Effector memory CD8-positive, alpha-beta T cell (primary cell): ENCODE data around the gene CCDC9.

Experiments used
- ATAC-seq: fragments of 150-1000 bp; cut with Tn5 transposase; replicated peaks from 2 replicates; pipeline ENCODE4 v1.10.0; 2021; ENCODE audit warnings: mild to moderate bottlenecking, moderate library complexity
- DNase-seq, 3 experiments: peaks; one replicate each; pipeline ENCODE4 v3.0.0; 2021
- H3K27ac Mint-ChIP-seq, 2 donors: one replicate each; pipeline ENCODE4 v1.8.0; 2022; ENCODE audit warnings: mild to moderate bottlenecking in 2 of 2, mixed read lengths in 2 of 2, moderate library complexity in 2 of 2
- H3K27me3 Mint-ChIP-seq, 2 donors: one replicate each; pipeline ENCODE4 v1.8.0; 2022; ENCODE audit warnings: mixed read lengths in 2 of 2
- H3K36me3 Mint-ChIP-seq: one replicate; pipeline ENCODE4 v1.8.0; 2022; ENCODE audit warnings: mild to moderate bottlenecking, moderate library complexity, mixed read lengths; ENCODE audit not compliant: insufficient read depth
- H3K4me1 Mint-ChIP-seq, 2 donors: one replicate each; pipeline ENCODE4 v1.8.0; 2022; ENCODE audit warnings: low read depth in 2 of 2, mixed read lengths in 2 of 2
- H3K4me3 Mint-ChIP-seq, 2 donors: one replicate each; pipeline ENCODE4 v1.8.0; 2022; ENCODE audit warnings: mild to moderate bottlenecking in 2 of 2, mixed read lengths in 2 of 2, moderate library complexity in 2 of 2
- H3K9me3 Mint-ChIP-seq, 2 donors: one replicate each; pipeline ENCODE4 v1.8.0; 2022; ENCODE audit warnings: mixed read lengths in 2 of 2

Gene CCDC9

DNA sequence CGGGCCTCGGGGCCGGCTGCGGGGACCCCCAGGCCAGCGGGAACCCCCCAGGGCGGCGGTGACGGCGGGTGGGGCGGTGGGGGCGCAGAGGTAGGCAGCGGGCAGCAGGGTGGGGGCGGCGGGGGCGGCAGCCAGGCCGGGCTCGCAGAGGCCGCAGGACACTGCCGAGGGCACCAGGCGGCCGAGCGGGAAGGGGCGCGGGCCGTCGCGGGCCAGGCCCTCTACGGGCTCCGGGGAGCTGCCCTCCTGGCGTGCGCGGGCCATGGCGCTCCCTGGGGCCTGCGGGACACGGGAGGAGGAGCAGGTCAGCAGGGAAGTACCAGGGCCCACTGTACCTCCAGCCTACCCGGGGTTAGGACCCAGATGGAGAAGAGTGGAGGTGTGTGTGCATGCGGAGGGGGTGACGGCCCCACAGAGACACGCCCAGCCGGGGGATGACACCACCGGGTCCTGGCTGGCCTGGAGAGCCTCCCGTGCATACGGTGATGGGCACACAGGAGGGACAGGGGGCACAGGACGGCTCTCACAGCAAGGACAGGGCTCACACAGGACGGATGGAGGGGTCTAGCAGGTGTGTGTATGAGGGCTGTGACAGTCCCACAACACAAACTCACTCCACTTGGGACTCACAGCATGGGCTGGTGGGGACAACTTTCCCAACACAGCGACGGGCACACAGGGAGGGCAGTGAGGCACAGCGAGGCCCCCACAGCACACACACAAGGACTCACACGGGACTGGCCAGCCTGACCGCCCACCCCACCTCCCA, 28.0 kb upstream of the CCDC9 start:
- Mint-ChIP-seq H3K4me3 (no peak overlapping the region), H3K36me3 (peaks cover 45% of the 10 kb centered on the region), H3K4me1 (peaks cover 24 to 30% of the 10 kb centered on the region in 2 donors), H3K9me3 (no peaks in the 10 kb centered on the region), H3K27me3 (no peaks in the 10 kb centered on the region), H3K27ac (no peak overlapping the region)
- peak; percentile 4 for ATAC-seq
- peak; percentile 44 to 56 (median 47) for DNase-seq

DNA sequence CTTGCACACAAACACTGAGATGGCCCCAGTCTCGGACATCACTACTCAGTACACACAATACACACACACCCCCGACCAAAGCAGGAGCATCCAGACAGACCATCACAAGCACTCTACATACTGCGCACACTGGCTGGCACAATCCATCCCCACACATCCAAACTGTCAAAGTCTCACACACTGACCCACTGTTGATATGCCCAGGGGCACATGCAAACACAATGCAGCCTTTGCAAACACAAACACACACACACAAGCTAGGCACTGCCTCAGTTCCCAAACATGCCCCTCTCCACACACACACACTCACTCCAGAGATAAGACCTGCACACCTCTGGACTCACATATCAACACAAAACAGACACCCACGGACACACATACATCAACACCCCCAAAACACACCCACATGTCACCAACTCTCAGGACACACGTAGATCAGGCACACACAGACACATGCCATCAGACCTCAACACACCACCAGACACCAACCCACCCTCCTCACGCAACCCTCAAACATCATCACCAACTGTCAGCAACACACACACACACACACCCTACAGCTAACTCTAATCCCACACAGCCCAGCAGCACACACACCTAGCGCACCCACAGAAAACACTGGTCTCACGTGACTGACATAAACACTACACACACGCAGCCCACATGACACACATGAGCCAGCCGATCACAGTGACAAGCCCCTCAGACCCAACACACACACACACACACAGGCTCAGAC, 27.2 kb upstream of the CCDC9 start:
- peak; percentile 40 to 50 (median 46) for DNase-seq
- Mint-ChIP-seq H3K27me3 (no peaks in the 10 kb centered on the region), H3K27ac (no peak overlapping the region), H3K9me3 (no peaks in the 10 kb centered on the region), H3K36me3 (peaks cover 45% of the 10 kb centered on the region), H3K4me3 (no peak overlapping the region), H3K4me1 (peaks cover 24 to 30% of the 10 kb centered on the region in 2 donors)
- peak; percentile 3 for ATAC-seq

DNA sequence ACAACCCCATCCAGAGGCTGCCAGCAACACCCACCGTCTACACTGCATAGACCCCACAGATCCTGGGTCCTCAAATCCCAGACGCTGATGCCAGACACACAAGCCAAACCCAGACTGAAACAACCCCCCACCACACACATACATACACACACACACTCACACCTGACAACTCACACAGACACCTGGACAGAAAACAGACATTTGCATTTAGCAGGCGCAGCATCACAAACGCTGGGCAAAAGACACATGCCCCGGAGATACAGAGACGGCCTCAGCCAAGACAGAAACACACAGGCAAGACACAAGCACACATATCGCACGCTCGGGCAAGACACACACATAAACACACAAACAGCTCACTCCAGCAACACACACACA, 26.7 kb upstream of the CCDC9 start:
- Mint-ChIP-seq H3K36me3 (peaks cover 44% of the 10 kb centered on the region), H3K4me1 (peaks cover 24 to 30% of the 10 kb centered on the region in 2 donors), H3K27ac (no peak overlapping the region), H3K4me3 (no peak overlapping the region), H3K9me3 (no peaks in the 10 kb centered on the region), H3K27me3 (no peaks in the 10 kb centered on the region)
- ATAC-seq (no peak), DNase-seq (peak in 1 of 3 experiments; percentile 27)

DNA sequence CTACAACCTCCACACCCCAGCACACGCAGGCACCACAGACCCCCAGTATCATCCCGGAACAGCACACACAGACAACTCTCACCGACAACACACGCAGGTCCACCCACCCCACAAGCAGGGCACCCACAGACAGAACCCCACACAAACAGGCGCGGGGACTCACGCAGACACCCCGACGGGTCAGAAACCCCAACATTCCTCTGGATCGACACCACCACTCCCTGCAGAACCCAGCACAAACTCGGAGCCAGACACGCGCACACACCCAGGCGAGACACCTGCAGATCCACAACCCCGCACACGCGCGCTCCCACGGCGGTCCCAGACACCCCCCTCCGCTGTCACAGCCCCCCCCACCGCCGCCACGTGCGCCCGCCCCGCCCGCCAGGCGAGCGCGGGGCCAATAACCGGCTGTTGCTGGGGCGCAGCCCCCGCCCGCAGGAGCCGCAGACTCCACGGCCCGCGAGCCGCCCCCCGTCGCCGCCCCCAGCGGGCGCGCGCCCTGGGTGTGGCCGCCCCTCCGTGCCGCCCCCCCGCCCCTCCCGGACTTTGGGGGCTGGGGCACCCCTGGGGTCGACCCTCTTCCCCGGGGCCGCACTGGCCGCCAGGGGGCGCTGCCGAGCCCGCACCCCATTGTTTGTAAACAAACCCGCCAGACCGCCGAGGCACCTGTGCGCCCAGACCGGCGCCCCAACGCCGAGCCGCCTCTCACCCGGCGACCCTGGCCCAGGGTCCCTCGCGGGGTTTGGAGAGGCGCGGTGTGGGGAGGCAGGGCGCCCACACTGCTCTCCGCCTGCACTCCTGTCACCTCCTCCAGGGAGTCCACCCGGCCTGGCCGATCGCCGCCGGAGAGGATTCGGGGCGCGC, 26.0 kb upstream of the CCDC9 start:
- peaks cover 24 to 30% of the 10 kb centered on the region in 2 donors for H3K4me1 Mint-ChIP-seq
- peaks cover 38% of the 10 kb centered on the region for H3K36me3 Mint-ChIP-seq
- no peak overlapping the region for H3K27ac Mint-ChIP-seq
- DNase-seq (peak; percentile 90 to 91 (median 91)), ATAC-seq (peak; percentile 36)
- H3K9me3 Mint-ChIP-seq, result no peaks in the 10 kb centered on the region
- H3K4me3 Mint-ChIP-seq, result peak overlapping the region in 1 of 2 donors; percentile 26
- H3K27me3 Mint-ChIP-seq, result no peaks in the 10 kb centered on the region

DNA sequence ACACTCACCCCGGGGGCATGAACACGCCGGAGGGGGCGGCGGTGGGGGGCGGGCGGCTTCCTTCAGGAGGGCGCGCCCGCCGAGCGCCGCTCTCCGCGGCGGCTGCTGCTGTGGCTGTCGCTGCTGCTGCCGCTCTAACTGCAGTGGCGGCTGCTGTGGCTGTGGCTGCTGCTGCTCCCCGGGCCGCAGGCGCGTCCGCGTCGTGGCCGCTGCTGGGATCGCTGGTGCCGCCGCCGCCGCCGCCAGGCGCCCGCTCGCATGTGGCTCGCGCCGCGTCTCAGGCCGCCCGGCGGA, 25.5 kb upstream of the CCDC9 start, which contains the start of gene BBC3:
BBC3 (minus strand) TSS at position 279 of the 294 bp plus-strand sequence. CDS start 2,768 bp downstream, outside the sequence.
- ATAC-seq (no peak), DNase-seq (no peak)
- Mint-ChIP-seq H3K9me3 (no peaks in the 10 kb centered on the region), H3K36me3 (peaks cover 32% of the 10 kb centered on the region), H3K4me3 (peak within 1 kb of the TSS; percentile 71 to 73), H3K27me3 (no peaks in the 10 kb centered on the region), H3K27ac (peak within 1 kb of the TSS; percentile 74 to 85), H3K4me1 (peaks cover 19 to 26% of the 10 kb centered on the region in 2 donors)

DNA sequence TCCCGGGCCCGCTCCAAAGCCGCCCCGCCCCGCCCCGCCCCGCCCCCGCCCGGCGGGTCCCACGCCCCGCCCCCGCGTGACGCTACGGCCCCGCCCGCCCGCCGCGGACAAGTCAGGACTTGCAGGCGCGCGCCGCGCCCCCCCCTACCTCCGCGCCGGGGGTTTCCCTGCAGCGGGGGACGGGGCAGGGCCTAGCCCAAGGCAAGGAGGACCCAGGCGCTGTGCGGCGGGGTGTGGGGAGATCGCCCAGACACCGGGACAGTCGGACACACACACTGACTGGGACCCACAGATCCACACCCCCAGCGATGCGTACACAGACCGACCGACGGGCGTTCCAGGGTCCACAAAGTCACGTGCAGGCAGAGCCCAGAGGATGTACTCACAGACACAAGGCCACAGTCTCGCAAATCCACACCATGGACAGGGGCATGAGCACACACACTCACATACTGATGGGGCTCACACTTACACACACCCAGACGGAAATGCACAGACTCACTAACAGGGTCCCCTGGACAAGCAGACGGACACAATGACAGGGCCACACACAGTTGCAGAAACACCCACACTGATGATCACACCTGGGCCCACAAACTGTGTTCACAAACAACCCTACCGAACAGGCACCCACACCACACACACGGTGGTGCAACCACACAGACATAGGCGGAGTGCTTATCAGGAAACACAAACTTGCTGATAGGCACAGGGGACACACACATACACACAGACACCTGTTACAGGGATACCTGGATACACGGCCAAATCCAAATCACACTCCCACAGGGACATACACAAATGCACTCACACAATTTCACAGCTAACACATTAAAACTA, 24.9 kb upstream of the CCDC9 start:
- peak overlapping the region; percentile 74 to 85 for H3K27ac Mint-ChIP-seq
- peak; percentile 90 to 92 (median 90) for DNase-seq
- peak; percentile 60 for ATAC-seq
- peaks cover 19 to 26% of the 10 kb centered on the region in 2 donors for H3K4me1 Mint-ChIP-seq
- no peaks in the 10 kb centered on the region for H3K9me3 Mint-ChIP-seq
- peaks cover 26% of the 10 kb centered on the region for H3K36me3 Mint-ChIP-seq
- peak overlapping the region; percentile 71 to 73 for H3K4me3 Mint-ChIP-seq
- no peaks in the 10 kb centered on the region for H3K27me3 Mint-ChIP-seq

DNA sequence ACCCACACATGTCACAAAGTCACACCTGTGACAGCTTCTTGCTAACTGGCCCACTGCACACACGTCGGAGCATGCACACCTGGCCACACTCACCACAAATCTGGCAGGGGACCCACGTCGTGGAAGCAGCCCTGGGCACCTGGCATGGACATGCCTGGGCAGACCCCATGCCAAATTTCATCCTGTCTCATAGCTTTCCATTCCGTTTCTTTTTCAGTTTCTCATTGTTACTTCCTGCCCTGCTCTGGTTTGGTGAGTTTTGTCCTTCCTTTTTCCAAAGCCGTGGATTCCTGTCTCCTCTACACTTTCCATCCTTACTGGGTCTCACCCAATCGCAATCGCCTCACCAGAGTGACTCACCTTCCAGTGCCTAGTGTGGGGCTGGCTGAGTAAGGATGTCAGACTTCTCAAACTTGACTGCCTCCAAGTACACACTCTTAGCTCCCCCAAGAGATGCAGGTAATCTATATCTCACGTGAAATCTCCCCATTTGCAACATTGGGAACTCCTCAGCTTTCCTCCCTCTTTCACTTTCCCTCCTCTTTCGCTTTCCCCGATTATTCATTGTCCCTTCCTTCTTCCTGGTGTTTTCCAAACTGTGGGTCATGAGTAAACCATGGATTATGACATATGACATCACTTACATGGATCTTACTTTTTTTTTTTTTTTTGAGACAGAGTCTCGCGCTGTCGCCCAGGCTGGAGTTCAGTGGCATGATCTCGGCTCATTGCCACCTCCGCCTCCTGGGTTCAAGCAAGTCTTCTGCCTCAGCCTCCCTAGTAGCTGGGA, 23.7 kb upstream of the CCDC9 start:
- no peaks in the 10 kb centered on the region for H3K9me3 Mint-ChIP-seq
- ATAC-seq (no peak), DNase-seq (no peak)
- H3K4me3 Mint-ChIP-seq, result peak overlapping the region; percentile 71 to 73
- H3K36me3 Mint-ChIP-seq, result peaks cover 14% of the 10 kb centered on the region
- peak overlapping the region; percentile 32 to 74 for H3K27ac Mint-ChIP-seq
- peaks cover 17% of the 10 kb centered on the region in 2 donors for H3K4me1 Mint-ChIP-seq
- no peaks in the 10 kb centered on the region for H3K27me3 Mint-ChIP-seq

DNA sequence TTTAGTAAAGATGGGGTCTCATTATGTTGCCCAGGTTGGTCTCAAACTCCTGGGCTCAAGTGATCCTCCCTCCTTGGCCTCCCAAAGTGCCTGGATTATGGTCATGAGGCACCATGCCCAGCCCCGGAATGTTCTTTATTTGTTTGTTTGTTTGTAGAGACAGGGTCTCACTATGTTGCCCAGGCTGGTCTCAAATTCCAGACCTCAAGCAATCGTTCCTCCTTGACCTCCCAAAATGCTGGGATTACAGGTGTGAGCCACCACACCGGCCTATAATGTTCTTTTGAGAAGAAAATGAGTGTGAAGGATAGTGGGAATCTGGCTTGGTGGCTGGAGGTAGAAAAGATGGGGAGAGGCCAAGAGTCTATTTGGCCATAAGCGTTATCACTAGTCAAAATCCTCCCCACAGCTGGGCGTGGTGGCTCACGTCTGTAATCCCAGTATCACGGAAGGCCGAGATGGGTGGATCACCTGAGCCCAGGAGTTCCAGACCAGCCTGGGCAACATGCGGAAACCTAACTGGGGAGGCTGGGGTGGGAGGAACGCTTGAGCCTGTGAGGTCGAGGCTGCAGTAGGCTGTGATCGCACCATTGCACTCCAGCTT, 20.2 kb upstream of the CCDC9 start:
- H3K36me3 Mint-ChIP-seq, result peaks cover 11% of the 10 kb centered on the region
- no peak overlapping the region for H3K4me3 Mint-ChIP-seq
- no peak overlapping the region for H3K27ac Mint-ChIP-seq
- peaks cover 24 to 28% of the 10 kb centered on the region in 2 donors for H3K4me1 Mint-ChIP-seq
- no peak for ATAC-seq
- H3K27me3 Mint-ChIP-seq, result no peaks in the 10 kb centered on the region
- no peaks in the 10 kb centered on the region for H3K9me3 Mint-ChIP-seq
- DNase-seq, result no peak

DNA sequence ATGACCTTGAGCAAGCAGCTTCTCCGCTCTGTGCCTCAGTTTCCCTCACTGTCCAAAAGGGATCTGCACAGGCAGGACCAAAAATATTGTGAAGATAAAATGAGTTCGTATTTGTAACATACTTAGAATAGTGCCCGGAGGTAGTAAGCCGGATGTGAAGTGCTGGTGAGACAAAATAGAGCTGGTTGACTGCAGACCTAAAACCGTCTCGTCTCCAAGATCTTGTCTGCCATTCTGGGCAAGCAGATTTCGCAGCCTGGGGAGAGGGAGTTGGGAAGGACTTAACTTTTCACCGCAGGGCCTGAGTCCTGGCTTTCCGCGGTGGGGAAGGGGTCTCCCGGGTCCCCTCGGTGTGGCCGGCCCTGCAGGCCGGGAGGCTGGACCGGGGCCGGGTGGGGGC, 17.2 kb upstream of the CCDC9 start:
- H3K9me3 Mint-ChIP-seq, result no peaks in the 10 kb centered on the region
- no peaks in the 10 kb centered on the region for H3K27me3 Mint-ChIP-seq

DNA sequence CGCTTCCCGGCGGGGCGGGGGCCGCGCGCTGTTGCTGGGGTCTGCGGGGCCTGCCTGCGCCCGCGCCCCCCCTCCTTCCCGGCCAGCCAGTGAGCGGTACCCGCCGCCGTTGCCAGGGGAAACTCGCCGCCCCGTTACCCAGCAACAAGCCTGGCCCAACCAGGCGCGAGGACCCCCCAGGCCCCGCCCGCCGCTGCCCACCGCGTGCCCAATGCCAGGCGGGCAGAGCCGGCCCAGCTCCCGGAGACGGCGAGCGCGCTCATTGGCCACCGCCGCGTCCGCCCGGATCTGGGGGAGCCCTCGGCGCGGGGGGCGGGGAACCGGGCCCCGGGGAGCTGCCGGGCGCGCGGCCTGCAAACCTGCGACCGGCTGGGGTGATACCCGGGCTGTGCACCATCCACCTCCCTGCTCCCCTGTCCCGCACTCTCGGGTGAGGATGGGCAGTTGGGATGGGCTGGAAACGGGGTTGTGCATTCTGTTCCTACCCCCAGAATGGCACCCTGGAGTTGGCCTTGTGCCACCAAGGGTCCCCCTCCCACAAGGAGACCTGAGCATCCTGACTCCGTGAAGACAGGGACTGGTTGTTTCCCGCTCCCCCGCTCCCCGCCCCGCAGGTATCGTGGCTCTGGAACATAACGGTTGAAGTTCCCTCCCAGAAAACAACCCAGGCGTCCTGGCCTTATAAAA, 16.6 kb upstream of the CCDC9 start:
- Mint-ChIP-seq H3K27ac (no peak overlapping the region), H3K27me3 (no peaks in the 10 kb centered on the region), H3K4me3 (peak overlapping the region in 1 of 2 donors; percentile 40), H3K36me3 (peaks cover 6% of the 10 kb centered on the region), H3K9me3 (no peaks in the 10 kb centered on the region), H3K4me1 (peaks cover 10 to 24% of the 10 kb centered on the region in 2 donors)
- ATAC-seq, result peak; percentile 53
- peak; percentile 62 to 75 (median 70) for DNase-seq

More for the DNA sequence above, 17.2 kb upstream of the CCDC9 start:
- H3K4me1 Mint-ChIP-seq, result peaks cover 9 to 21% of the 10 kb centered on the region in 2 donors
- peaks cover 2% of the 10 kb centered on the region for H3K36me3 Mint-ChIP-seq
- no peak overlapping the region for H3K27ac Mint-ChIP-seq
- peak overlapping the region; percentile 64 to 70 for H3K4me3 Mint-ChIP-seq
- no peak for ATAC-seq
- DNase-seq, result peak in 1 of 3 experiments; percentile 25

DNA sequence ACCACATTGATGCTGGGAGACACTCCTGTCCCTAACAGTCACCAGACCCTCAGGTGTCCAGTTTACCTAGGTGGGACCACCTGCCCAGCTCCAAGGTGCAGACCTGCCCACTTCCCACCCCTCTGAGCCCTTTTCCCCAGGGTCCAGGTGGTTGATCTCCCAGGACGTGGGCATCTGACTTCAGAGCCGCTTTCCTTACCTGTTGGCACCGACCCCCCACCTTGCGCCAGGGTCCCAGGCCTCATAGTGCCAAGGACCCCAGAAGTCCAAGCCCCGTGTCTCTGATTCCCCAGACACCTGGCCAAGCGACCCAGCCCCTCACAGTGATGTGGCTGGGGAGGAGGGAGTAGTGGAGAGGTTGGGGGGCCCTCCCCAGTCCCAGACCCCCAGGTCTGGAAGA, 15.8 kb upstream of the CCDC9 start:
- no peak overlapping the region for H3K27ac Mint-ChIP-seq
- H3K27me3 Mint-ChIP-seq, result no peaks in the 10 kb centered on the region

More for the DNA sequence above, 15.8 kb upstream of the CCDC9 start:
- H3K4me1 Mint-ChIP-seq, result peaks cover 13 to 24% of the 10 kb centered on the region in 2 donors
- H3K36me3 Mint-ChIP-seq, result peaks cover 6% of the 10 kb centered on the region
- ATAC-seq, result no peak
- no peaks in the 10 kb centered on the region for H3K9me3 Mint-ChIP-seq
- H3K4me3 Mint-ChIP-seq, result peak overlapping the region in 1 of 2 donors; percentile 40
- no peak for DNase-seq
